ENCODE measurements around the gene CCR5AS.
"Not testable (repeated sequence)": the region's sequence is repeated elsewhere in the genome, so short reads cannot be mapped to it uniquely, and the experiment has no call there.

CCR5AS gene

GRCh38 chr3:46409739-46410489, 3.0 kb upstream of the CCR5AS start:
- ATAC-seq (no peak), DNase-seq (ENCODE audit: low spot score) (no peak)
- intact Hi-C loops (cut with DNase I): no loop called here

GRCh38 chr3:46408853-46409252, 2.0 kb upstream of the CCR5AS start:
- no peak for ATAC-seq
- no peak for DNase-seq (ENCODE audit: low spot score)
- intact Hi-C loops (cut with DNase I): no loop called here

- DNase-seq (ENCODE audit: low spot score): no peak
- intact Hi-C loops (cut with DNase I): no loop called here
- ATAC-seq: no peak
These were observed 1.1 kb upstream of the CCR5AS start for GRCh38 chr3:46407970-46408369.

GRCh38 chr3:46406443-46406787, 451 bp downstream of the CCR5AS start:
- DNase-seq (ENCODE audit: low spot score) (peak; percentile 49), ATAC-seq (peak; percentile 50)
- intact Hi-C loops (cut with DNase I): no loop called here

DNA sequence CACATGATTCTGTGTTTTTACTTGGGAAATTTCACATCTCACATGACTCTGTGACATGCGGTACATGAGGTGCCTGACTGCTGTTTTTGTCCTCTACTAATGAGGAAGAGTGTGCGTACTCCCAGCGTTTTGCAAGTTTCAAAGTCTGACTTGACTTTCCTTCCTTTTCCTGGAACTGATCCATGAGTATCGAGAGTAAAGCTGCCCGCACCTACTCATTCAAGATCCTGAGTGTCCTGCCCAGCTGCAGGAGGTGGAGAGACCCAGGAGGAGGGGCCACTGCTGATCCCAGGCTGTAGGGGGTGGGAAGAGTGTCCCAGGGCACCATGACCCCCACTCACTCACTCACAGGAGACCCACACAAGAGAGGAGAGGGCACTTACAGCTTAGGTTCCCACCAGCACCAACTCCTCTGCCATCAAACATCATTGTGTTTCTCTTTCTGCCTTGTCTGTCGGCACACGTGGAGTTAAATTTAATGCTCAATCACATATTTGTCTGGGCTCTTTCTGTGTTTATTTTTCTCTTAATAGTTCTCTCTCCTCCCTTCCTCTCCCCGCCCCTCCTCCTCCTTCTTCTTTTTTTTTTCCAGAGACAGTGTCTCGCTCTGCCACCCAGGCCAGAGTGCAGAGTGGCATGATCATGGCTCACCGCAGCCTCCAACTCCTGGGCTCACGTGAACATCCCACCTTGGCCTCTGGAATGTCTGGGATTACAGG, 1.4 kb downstream of the CCR5AS start:
- intact Hi-C loops (cut with DNase I): no loop called here
- ATAC-seq (peak; percentile 64), DNase-seq (ENCODE audit: low spot score) (no peak)

DNA sequence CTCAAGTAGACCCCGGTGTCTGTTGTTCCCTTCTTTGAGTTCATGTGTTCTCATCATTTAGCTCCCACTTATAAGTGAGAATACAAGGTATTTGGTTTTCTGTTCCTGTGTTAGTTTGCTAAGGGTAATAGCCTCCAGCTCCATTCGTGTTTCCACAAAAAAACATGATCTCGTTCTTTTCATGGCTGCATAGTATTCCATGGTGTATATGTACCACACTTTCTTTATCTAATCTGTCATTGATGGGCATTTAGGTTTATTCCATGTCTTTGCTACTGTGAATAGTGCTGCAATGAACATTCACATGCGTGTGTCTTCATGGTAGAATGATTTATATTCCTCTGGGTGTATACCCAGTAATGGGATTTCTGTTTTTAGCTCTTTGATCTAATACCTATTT, 4.0 kb downstream of the CCR5AS start:
- intact Hi-C loops (cut with DNase I); ATAC-seq; DNase-seq (ENCODE audit: low spot score): not testable (repeated sequence)

DNA sequence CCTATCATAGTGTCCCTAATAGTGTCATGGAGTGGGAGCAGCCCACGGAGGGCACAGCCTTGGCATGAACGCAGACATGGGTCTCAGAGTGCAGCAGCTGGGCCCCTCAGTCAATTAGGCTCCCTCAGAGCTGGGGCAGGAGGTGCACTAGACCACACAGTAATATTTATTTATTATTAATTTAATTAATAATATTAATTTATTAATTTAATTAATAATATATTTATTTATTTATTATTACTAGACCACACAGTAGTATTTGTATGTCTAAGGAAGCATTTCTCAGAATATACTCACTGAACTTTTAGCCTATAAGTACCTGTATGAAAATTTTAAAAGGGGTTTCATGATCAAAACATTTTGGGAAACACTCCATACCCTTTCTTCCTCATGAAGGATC, 5.3 kb downstream of the CCR5AS start:
- ATAC-seq (no peak), DNase-seq (ENCODE audit: low spot score) (no peak)
- intact Hi-C loops (cut with DNase I): no loop called here

- ATAC-seq (no peak), DNase-seq (ENCODE audit: low spot score) (no peak)
- intact Hi-C loops (cut with DNase I): no loop called here
These were observed 6.0 kb downstream of the CCR5AS start for GRCh38 chr3:46400846-46401245.

DNA sequence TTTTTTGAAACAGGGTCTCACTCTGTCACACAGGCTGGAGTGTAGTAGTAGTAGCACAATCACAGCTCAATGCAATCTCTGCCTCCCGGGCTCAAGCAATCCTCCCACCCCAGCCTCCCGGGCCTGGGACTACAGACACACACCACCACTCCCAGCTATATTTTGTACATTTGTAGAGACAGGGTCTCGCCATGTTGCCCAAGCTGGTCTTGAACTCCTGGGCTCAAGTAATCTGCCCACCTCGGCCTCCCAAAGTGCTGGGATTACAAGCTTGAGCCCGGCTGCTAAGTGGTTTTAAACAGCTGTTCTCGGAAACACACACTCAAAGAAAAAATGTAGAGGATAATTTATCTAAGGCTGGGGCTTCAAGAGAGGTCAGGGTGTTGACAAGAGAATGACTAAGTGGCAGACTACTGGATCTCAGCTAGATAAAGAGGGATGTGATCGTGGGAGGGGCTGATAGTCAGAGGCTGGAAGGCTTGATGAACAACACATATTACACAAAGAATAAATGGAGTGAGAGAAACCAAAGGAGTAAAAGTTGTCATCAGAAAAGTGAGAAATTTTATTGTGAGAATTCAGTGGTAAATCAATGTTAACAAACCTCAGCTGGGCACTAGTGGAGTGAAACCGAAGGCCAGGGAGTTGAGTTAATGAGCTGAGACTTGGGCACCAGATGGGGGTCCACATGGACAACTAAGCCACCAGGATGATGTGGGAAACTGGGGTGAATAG, 6.7 kb downstream of the CCR5AS start:
- no peak for ATAC-seq
- DNase-seq (ENCODE audit: low spot score): no peak
- intact Hi-C loops (cut with DNase I): no loop called here

DNA sequence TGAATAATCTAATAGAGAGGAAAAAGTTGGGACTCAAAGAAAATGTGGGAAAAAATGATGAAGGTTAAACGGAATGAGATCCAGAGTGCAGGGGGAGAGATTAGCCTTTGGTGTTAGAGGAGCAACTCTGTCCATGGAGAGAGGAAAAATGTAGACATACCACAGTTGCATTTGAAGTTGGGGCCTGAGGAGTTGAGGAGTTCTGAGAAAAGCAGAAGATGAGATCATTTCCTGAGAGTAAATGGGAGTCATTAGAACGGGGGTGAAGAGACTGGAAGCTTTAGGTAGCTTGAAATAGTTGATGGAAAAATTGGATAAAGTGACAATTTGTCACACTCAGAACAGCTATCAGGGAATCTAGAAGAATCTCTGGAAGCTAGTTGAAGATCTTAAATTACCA, 7.3 kb downstream of the CCR5AS start:
- DNase-seq (ENCODE audit: low spot score) (no peak), ATAC-seq (no peak)
- intact Hi-C loops (cut with DNase I): no loop called here

DNA sequence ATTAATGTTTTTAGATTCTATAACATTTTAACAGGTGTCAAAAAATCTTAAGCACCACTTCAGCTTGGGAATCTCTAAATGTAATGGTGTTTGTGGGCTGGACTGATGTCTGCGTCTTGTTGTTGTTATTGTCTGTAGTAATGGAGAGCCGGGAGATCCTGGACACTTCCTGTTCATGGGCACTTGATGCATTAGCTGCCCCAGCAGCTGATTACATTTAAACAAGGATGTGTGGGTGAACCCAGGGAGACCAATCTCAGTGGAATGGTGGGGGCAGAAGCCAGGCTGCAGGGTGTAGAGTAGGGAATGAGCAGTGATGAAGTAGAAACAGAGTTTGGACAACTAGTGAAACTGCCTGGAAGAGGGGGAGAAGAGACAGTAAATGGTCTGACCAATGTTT, 7.8 kb downstream of the CCR5AS start:
- intact Hi-C loops (cut with DNase I): no loop called here
- no peak for DNase-seq (ENCODE audit: low spot score)
- no peak for ATAC-seq

- ATAC-seq (no peak), DNase-seq (ENCODE audit: low spot score) (no peak)
- intact Hi-C loops (cut with DNase I): no loop called here
These were observed 8.5 kb downstream of the CCR5AS start for GRCh38 chr3:46398186-46398955.

DNA sequence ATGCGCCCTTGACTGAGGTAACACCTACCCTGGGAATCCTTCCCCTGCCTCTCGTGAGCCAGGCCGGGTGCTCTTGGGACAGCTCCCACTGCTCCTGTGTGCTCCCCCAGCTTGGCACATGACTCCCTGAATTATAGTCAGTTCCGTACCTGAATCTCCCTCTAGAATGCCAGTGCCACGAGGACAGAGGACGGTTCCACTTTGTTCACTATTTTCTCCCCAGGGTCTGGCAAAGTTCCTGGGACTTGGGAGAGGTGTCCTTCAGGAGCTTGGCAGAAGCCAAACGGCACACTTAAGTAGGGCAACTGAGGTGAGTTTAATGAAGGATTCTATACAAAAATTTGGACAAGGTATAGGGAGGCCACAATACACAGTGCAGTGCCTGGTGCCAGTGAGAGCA, 9.8 kb downstream of the CCR5AS start:
- intact Hi-C loops (cut with DNase I): no loop called here
- no peak for ATAC-seq
- no peak for DNase-seq (ENCODE audit: low spot score)

- ATAC-seq (peak; percentile 46), DNase-seq (ENCODE audit: low spot score) (no peak)
These were observed 10.9 kb downstream of the CCR5AS start for GRCh38 chr3:46395766-46396530.

GRCh38 chr3:46395210-46395661, 11.6 kb downstream of the CCR5AS start:
- DNase-seq (ENCODE audit: low spot score) (no peak), ATAC-seq (no peak)
- intact Hi-C loops (cut with DNase I): no loop called here

More at GRCh38 chr3:46395766-46396530, 10.9 kb downstream of the CCR5AS start:
- intact Hi-C loops (cut with DNase I): no loop called here

- DNase-seq (ENCODE audit: low spot score) (no peak), ATAC-seq (peak; percentile 67)
- intact Hi-C loops (cut with DNase I): no loop called here
These were observed 13.1 kb downstream of the CCR5AS start for GRCh38 chr3:46393554-46394434.

DNA sequence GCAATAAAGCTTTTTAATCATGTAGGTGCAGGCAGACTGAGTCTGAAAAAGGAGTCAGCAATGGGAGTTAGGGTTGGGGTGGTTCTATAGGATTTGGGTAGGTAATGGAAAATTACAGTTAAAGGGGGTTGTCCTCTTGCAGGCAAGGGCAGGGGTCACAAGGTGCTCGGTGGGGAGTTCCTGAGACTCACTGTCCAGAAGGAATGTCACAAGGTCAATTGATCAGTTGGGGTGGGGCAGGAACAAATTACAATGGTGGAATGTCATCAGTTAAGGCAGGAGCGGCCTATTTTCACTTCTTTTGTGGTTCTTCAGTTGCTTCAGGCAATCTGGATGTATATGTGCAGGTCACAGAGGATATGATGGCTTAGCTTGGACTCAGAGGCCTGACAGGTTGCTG, 13.9 kb downstream of the CCR5AS start:
- intact Hi-C loops (cut with DNase I): no loop called here
- no peak for ATAC-seq
- DNase-seq (ENCODE audit: low spot score): no peak

GRCh38 chr3:46391526-46391925, 15.3 kb downstream of the CCR5AS start:
- ATAC-seq; DNase-seq (ENCODE audit: low spot score); intact Hi-C loops (cut with DNase I): not testable (repeated sequence)

Data from sciatic nerve (tissue), 2 donors.